HEK293 (cell line): ENCODE data around the gene DRAP1.

Experiments used
- CTCF ChIA-PET: fragments of 350-600 bp; formaldehyde crosslinking; extraction: SDS; loops from one replicate; lab custom pipeline; 2021; ENCODE audit warnings: antibody characterized with exemption; lab: Yijun Ruan, JAX
- POLR2A ChIA-PET: fragments of 300-600 bp; formaldehyde crosslinking; extraction: SDS; loops from one replicate; lab custom pipeline; 2020; ENCODE audit warnings: antibody characterized with exemption, inconsistent platforms; lab: Yijun Ruan, JAX
- H3K27ac ChIP-seq: fragments of 200-500 bp; sonication (Bioruptor generic); 2 replicates; pipeline ENCODE4 v1.5.1; 2014; ENCODE audit warnings: low read depth, low read length, control low read depth, inconsistent platforms; ENCODE audit errors: extremely low read depth
- H3K36me3 ChIP-seq, 2 experiments: fragments of 200-500 bp in 1 of 2; sonication (Bioruptor generic) in 1 of 2; 1 replicate in 1 of 2; 2 replicates in 1 of 2; pipeline ENCODE4 v1.5.1; 2014 to 2017; ENCODE audit warnings: inconsistent platforms in 2 of 2, low read length in 2 of 2; ENCODE audit not compliant: control insufficient read depth in 2 of 2, insufficient read depth in 1 of 2
- H3K4me1 ChIP-seq: fragments of 200-500 bp; sonication (Bioruptor generic); 2 replicates; pipeline ENCODE4 v1.5.1; 2014; ENCODE audit warnings: mild to moderate bottlenecking, low read length, inconsistent platforms; ENCODE audit not compliant: control insufficient read depth, insufficient read depth
- H3K4me3 ChIP-seq: 2 replicates; pipeline ENCODE4 v1.5.1; 2011; ENCODE audit warnings: low read depth, mild to moderate bottlenecking, control low read depth, low read length, moderate library complexity
- H3K9me3 ChIP-seq: fragments of 200-500 bp; sonication (Bioruptor generic); 2 replicates; pipeline ENCODE4 v1.5.1; 2014; ENCODE audit warnings: low read depth, low read length, inconsistent platforms; ENCODE audit not compliant: control insufficient read depth, insufficient read depth
- KLF10 ChIP-seq: fragments of 450-650 bp; IDR thresholded peaks from 2 replicates; pipeline ENCODE4 v1.5.1; 2018; ENCODE audit warnings: missing biosample characterization, mild to moderate bottlenecking, missing genetic modification characterization
- KLF8 ChIP-seq: fragments of 450-650 bp; formaldehyde crosslinking; IDR thresholded peaks from 2 replicates; pipeline ENCODE4 v1.5.1; 2016; ENCODE audit warnings: missing biosample characterization, missing genetic modification characterization
- KLF9 ChIP-seq: fragments of 450-650 bp; formaldehyde crosslinking; IDR thresholded peaks from 2 replicates; pipeline ENCODE4 v1.5.1; 2016; ENCODE audit warnings: missing biosample characterization, missing genetic modification characterization, low read depth
- WT1 ChIP-seq: fragments of 450-650 bp; formaldehyde crosslinking; IDR thresholded peaks from 2 replicates; pipeline ENCODE4 v1.5.1; 2016; ENCODE audit warnings: missing biosample characterization, missing genetic modification characterization
- YY1 ChIP-seq: fragments of 450-650 bp; formaldehyde crosslinking; IDR thresholded peaks from 2 replicates; pipeline ENCODE4 v1.5.1; 2018; ENCODE audit warnings: missing biosample characterization, missing genetic modification characterization
- YY2 ChIP-seq: fragments of 450-650 bp; formaldehyde crosslinking; IDR thresholded peaks from 2 replicates; pipeline ENCODE4 v1.5.1; 2016; ENCODE audit warnings: missing biosample characterization, missing genetic modification characterization
- ZFHX2 ChIP-seq: fragments of 450-650 bp; formaldehyde crosslinking; conservative IDR thresholded peaks from 2 replicates; pipeline ENCODE4 v1.5.1; 2016; ENCODE audit warnings: missing biosample characterization, missing genetic modification characterization
- ZFP37 ChIP-seq: fragments of 450-650 bp; formaldehyde crosslinking; IDR thresholded peaks from 2 replicates; pipeline ENCODE4 v1.5.1; 2016; ENCODE audit warnings: missing biosample characterization, missing genetic modification characterization
- ZIC2 ChIP-seq: fragments of 450-650 bp; formaldehyde crosslinking; IDR thresholded peaks from 2 replicates; pipeline ENCODE4 v1.5.1; 2016; ENCODE audit warnings: missing biosample characterization, missing genetic modification characterization
- ZNF292 ChIP-seq: fragments of 450-650 bp; formaldehyde crosslinking; IDR thresholded peaks from 2 replicates; pipeline ENCODE4 v1.5.1; 2016; ENCODE audit warnings: low read depth, missing biosample characterization, missing genetic modification characterization, borderline replicate concordance
- ZNF341 ChIP-seq: fragments of 450-650 bp; formaldehyde crosslinking; IDR thresholded peaks from 2 replicates; pipeline ENCODE4; 2016; ENCODE audit warnings: low read depth, missing biosample characterization, missing genetic modification characterization
- ZNF391 ChIP-seq: fragments of 450-650 bp; formaldehyde crosslinking; IDR thresholded peaks from 2 replicates; pipeline ENCODE4 v1.5.1; 2016; ENCODE audit warnings: low read depth, missing biosample characterization, missing genetic modification characterization, borderline replicate concordance
- ZNF433 ChIP-seq: fragments of 450-650 bp; formaldehyde crosslinking; IDR thresholded peaks from 2 replicates; pipeline ENCODE4 v1.5.1; 2016; ENCODE audit warnings: missing biosample characterization, missing genetic modification characterization, low read depth
- ZNF48 ChIP-seq: fragments of 450-650 bp; formaldehyde crosslinking; IDR thresholded peaks from 2 replicates; pipeline ENCODE4 v1.5.1; 2016; ENCODE audit warnings: missing biosample characterization, missing genetic modification characterization
- ZNF513 ChIP-seq: fragments of 450-650 bp; IDR thresholded peaks from 2 replicates; pipeline ENCODE4 v1.5.1; 2018; ENCODE audit warnings: missing biosample characterization, missing genetic modification characterization
- ZNF518A ChIP-seq: fragments of 450-650 bp; formaldehyde crosslinking; conservative IDR thresholded peaks from 2 replicates; pipeline ENCODE4 v1.5.1; 2016; ENCODE audit warnings: low read depth, missing biosample characterization, missing genetic modification characterization
- ZNF548 ChIP-seq: fragments of 450-650 bp; formaldehyde crosslinking; IDR thresholded peaks from 2 replicates; pipeline ENCODE4 v1.5.1; 2016; ENCODE audit warnings: missing biosample characterization, missing genetic modification characterization
- ZNF555 ChIP-seq: fragments of 450-650 bp; formaldehyde crosslinking; conservative IDR thresholded peaks from 2 replicates; pipeline ENCODE4 v1.5.1; 2017; ENCODE audit warnings: missing biosample characterization, mild to moderate bottlenecking, missing genetic modification characterization, inconsistent platforms
- ZNF558 ChIP-seq: fragments of 450-650 bp; formaldehyde crosslinking; IDR thresholded peaks from 2 replicates; pipeline ENCODE4 v1.5.1; 2016; ENCODE audit warnings: missing biosample characterization, missing genetic modification characterization
- ZNF560 ChIP-seq: fragments of 450-650 bp; formaldehyde crosslinking; IDR thresholded peaks from 2 replicates; pipeline ENCODE4 v1.5.1; 2017; ENCODE audit warnings: missing biosample characterization, missing genetic modification characterization, borderline replicate concordance
- ZNF580 ChIP-seq: fragments of 450-650 bp; formaldehyde crosslinking; IDR thresholded peaks from 2 replicates; pipeline ENCODE4 v1.5.1; 2016; ENCODE audit warnings: missing biosample characterization, missing genetic modification characterization
- ZNF610 ChIP-seq: fragments of 450-650 bp; formaldehyde crosslinking; IDR thresholded peaks from 2 replicates; pipeline ENCODE4 v1.5.1; 2016; ENCODE audit warnings: missing biosample characterization, missing genetic modification characterization, borderline replicate concordance
- ZNF629 ChIP-seq: fragments of 450-650 bp; formaldehyde crosslinking; IDR thresholded peaks from 2 replicates; pipeline ENCODE4 v1.5.1; 2017; ENCODE audit warnings: missing biosample characterization, missing genetic modification characterization
- ZNF837 ChIP-seq: fragments of 450-650 bp; formaldehyde crosslinking; IDR thresholded peaks from 2 replicates; pipeline ENCODE4 v1.5.1; 2016; ENCODE audit warnings: missing biosample characterization, missing genetic modification characterization
- ZSCAN30 ChIP-seq: fragments of 450-650 bp; IDR thresholded peaks from 2 replicates; pipeline ENCODE4 v1.5.1; 2018; ENCODE audit warnings: missing biosample characterization, mild to moderate bottlenecking, missing genetic modification characterization, moderate library complexity
- ZSCAN5A ChIP-seq: fragments of 450-650 bp; formaldehyde crosslinking; IDR thresholded peaks from 2 replicates; pipeline ENCODE4 v1.5.1; 2016; ENCODE audit warnings: missing biosample characterization, missing genetic modification characterization
- TF ChIP-seq, protein P1 (sequence below): fragments of 450-650 bp; formaldehyde crosslinking; IDR thresholded peaks from 2 replicates; pipeline ENCODE4 v1.5.1; 2016; ENCODE audit warnings: missing biosample characterization, missing genetic modification characterization, low read depth

Gene DRAP1

DNA sequence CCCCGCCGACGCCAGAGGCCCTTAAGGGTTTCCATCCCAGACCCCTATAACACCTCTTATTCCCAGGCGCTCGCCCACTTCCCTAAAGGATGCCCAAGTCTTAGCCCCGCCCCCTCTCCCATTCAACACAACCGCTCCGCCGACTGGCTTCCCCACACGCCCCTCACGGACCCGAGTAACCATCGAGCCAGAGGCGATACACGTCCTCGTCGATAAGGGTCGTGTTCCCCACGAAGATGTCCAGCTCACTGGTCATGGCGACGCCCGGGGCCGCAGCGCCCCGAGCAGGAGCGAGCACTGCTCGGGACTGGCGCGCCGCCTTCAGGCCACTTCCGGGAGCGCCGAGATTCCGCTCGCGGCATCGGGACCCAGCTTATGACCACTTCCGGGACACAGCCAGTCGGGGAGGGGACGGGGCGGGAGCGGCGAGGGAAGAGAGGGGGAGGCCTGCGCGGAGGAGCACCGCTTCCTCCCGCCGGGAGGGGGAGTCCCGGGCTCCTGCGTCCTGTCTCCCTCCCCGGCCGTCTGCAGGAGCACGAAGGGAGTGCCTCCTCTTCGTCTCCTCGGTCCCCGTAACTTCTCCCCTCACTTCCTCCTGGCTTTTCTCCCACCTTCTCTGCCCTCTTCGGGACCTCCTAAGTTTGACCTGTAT lies 30.9 kb upstream of the DRAP1 start, which contains the start of gene FIBP:
TSS of gene FIBP (minus strand) at position 309 of the 652 bp plus-strand sequence. CDS start at position 256, 53 bp downstream.
- Histone ChIP-seq H3K27ac (peak within 1 kb of the TSS; percentile 56; the same call in 1 of the 2 replicates), H3K36me3 (peaks cover 0 to 38% of the 10 kb centered on the region in 2 experiments; a peak in 2 of 3 replicates), H3K9me3 (no peaks in the 10 kb centered on the region), H3K4me1 (no peaks in the 10 kb centered on the region), H3K4me3 (peak within 1 kb of the TSS; percentile 87)
- ChIA-PET POLR2A (interaction anchor here (0.6 to 6.1 kb wide), 49 partner anchors 9 to 1550 kb away, joined by 3 to 121 read pairs (median 4); partner anchors contain the start of genes BANF1, C11orf68, CFL1 and CTSW), CTCF (interaction anchor here (0.6 to 9.5 kb wide), 39 partner anchors 9 to 1129 kb away, joined by 3 to 189 read pairs (median 4); partner anchors contain the start of genes CATSPER1, CFL1, CTSW and FOSL1)
- TF ChIP-seq, protein P1, sequence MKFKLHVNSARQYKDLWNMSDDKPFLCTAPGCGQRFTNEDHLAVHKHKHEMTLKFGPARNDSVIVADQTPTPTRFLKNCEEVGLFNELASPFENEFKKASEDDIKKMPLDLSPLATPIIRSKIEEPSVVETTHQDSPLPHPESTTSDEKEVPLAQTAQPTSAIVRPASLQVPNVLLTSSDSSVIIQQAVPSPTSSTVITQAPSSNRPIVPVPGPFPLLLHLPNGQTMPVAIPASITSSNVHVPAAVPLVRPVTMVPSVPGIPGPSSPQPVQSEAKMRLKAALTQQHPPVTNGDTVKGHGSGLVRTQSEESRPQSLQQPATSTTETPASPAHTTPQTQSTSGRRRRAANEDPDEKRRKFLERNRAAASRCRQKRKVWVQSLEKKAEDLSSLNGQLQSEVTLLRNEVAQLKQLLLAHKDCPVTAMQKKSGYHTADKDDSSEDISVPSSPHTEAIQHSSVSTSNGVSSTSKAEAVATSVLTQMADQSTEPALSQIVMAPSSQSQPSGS (tag by site-specific recombination) = no peak
- TF ChIP-seq ZNF48 (tag by site-specific recombination) = no peak
- no peak for TF ChIP-seq ZNF433 (tag by site-specific recombination)
- no peak for TF ChIP-seq ZNF391
- TF ChIP-seq ZNF555 (tag by site-specific recombination) = no peak
- peak; percentile 77 for TF ChIP-seq ZNF341 (tag by site-specific recombination)
- TF ChIP-seq ZNF580 (tag by site-specific recombination) = no peak
- no peak for TF ChIP-seq ZNF558
- peak; percentile 53; the same call in 1 of the 2 replicates for TF ChIP-seq ZSCAN30
- peak; percentile 43 for TF ChIP-seq KLF8 (tag by site-specific recombination)
- no peak for TF ChIP-seq ZNF292 (tag by site-specific recombination)
- TF ChIP-seq WT1 (tag by site-specific recombination) = peak; percentile 51
- TF ChIP-seq ZIC2 = no peak
- no peak for TF ChIP-seq ZNF837 (tag by site-specific recombination)
- TF ChIP-seq ZSCAN5A = no peak
- peak; percentile 95 for TF ChIP-seq ZNF629 (tag by site-specific recombination)
- TF ChIP-seq ZFP37 (tag by site-specific recombination) = peak; percentile 57; the same call in 1 of the 2 replicates
- TF ChIP-seq YY2 (tag by site-specific recombination) = peak; percentile 45; the same call in 1 of the 2 replicates
- TF ChIP-seq ZNF548 (tag by site-specific recombination) = no peak
- TF ChIP-seq ZNF610 (tag by site-specific recombination) = peak; percentile 47; the same call in 1 of the 2 replicates
- no peak for TF ChIP-seq ZNF513 (tag by site-specific recombination)
- peak; percentile 65; the same call in 1 of the 2 replicates for TF ChIP-seq KLF10 (tag by site-specific recombination)
- no peak for TF ChIP-seq ZNF560
- peak; percentile 62; the same call in 1 of the 2 replicates for TF ChIP-seq YY1 (tag by site-specific recombination)
- TF ChIP-seq KLF9 (tag by site-specific recombination) = peak; percentile 88
- TF ChIP-seq ZFHX2 (tag by site-specific recombination) = peak; percentile 59
- TF ChIP-seq ZNF518A (tag by site-specific recombination) = no peak
